ENCODE results near the gene CDC42BPG. TPM values are rescaled to one million over a fixed set of nuclear protein-coding genes. Genes with fewer than 3 reads are reported as not detected.

CDC42BPG gene
- total RNA-seq, 1 experiment from 2014 or later: 21.6 TPM

DNA sequence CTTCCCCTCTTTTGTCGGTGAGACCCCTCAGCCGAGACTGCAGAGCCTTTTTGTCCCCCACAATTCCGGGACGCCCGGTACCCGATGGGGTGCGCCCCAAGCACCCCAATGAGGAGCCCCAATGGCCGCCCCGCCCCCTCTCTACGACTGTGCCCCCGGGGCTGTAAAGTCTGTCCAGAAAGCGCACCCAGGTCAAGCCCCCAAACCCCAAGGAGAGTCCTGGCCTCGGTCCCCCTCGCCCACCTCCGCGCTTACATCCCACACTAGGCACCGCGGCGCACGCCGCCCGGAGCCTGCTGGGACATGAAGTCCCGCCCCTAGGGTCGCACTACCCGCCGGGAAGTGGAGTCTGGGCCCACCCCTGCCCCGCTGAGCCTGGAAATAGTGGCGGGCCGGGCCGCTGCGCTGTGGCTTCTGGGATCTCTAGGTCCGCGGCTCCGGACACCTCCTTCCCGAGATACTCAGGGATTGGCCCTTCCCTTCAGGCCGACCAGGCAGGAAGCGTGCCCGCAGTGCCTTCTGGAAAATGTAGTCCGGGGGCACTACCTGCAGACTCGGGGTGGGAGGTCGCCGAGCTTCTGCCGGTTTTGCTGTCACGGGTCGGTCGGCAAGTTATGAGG, 34.1 kb downstream of the CDC42BPG start, which contains the start of gene MEN1 (continued):
- TF ChIP-seq, protein P1, sequence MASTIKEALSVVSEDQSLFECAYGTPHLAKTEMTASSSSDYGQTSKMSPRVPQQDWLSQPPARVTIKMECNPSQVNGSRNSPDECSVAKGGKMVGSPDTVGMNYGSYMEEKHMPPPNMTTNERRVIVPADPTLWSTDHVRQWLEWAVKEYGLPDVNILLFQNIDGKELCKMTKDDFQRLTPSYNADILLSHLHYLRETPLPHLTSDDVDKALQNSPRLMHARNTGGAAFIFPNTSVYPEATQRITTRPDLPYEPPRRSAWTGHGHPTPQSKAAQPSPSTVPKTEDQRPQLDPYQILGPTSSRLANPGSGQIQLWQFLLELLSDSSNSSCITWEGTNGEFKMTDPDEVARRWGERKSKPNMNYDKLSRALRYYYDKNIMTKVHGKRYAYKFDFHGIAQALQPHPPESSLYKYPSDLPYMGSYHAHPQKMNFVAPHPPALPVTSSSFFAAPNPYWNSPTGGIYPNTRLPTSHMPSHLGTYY (CRISPR knock-in tag; IDR thresholded peaks at IDR 0.05): no peak
- TF ChIP-seq, protein P2, sequence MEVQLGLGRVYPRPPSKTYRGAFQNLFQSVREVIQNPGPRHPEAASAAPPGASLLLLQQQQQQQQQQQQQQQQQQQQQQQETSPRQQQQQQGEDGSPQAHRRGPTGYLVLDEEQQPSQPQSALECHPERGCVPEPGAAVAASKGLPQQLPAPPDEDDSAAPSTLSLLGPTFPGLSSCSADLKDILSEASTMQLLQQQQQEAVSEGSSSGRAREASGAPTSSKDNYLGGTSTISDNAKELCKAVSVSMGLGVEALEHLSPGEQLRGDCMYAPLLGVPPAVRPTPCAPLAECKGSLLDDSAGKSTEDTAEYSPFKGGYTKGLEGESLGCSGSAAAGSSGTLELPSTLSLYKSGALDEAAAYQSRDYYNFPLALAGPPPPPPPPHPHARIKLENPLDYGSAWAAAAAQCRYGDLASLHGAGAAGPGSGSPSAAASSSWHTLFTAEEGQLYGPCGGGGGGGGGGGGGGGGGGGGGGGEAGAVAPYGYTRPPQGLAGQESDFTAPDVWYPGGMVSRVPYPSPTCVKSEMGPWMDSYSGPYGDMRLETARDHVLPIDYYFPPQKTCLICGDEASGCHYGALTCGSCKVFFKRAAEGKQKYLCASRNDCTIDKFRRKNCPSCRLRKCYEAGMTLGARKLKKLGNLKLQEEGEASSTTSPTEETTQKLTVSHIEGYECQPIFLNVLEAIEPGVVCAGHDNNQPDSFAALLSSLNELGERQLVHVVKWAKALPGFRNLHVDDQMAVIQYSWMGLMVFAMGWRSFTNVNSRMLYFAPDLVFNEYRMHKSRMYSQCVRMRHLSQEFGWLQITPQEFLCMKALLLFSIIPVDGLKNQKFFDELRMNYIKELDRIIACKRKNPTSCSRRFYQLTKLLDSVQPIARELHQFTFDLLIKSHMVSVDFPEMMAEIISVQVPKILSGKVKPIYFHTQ (CRISPR knock-in tag; IDR thresholded peaks at IDR 0.05): no peak
- TF ChIP-seq, protein P3, sequence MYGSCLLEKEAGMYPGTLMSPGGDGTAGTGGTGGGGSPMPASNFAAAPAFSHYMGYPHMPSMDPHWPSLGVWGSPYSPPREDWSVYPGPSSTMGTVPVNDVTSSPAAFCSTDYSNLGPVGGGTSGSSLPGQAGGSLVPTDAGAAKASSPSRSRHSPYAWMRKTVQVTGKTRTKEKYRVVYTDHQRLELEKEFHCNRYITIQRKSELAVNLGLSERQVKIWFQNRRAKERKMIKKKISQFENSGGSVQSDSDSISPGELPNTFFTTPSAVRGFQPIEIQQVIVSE (CRISPR knock-in tag; IDR thresholded peaks at IDR 0.05; ENCODE audit: borderline replicate concordance): no peak
- TF ChIP-seq, protein P4, sequence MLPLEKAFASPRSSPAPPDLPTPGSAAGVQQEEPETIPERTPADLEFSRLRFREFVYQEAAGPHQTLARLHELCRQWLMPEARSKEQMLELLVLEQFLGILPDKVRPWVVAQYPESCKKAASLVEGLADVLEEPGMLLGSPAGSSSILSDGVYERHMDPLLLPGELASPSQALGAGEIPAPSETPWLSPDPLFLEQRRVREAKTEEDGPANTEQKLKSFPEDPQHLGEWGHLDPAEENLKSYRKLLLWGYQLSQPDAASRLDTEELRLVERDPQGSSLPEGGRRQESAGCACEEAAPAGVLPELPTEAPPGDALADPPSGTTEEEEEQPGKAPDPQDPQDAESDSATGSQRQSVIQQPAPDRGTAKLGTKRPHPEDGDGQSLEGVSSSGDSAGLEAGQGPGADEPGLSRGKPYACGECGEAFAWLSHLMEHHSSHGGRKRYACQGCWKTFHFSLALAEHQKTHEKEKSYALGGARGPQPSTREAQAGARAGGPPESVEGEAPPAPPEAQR (CRISPR knock-in tag; IDR thresholded peaks at IDR 0.05): no peak
- TF ChIP-seq ZNF423 (CRISPR knock-in tag; IDR thresholded peaks at IDR 0.05) (no peak), FOXP1 (CRISPR knock-in tag; IDR thresholded peaks at IDR 0.05; ENCODE audit: borderline replicate concordance) (no peak), TEAD4 (CRISPR knock-in tag; IDR thresholded peaks at IDR 0.05) (no peak), GRHL2 (CRISPR knock-in tag; IDR thresholded peaks at IDR 0.05; ENCODE audit: insufficient replicate concordance, severe bottlenecking) (no peak), ZBTB21 (CRISPR knock-in tag; IDR thresholded peaks at IDR 0.05; ENCODE audit: borderline replicate concordance) (no peak), KAT7 (CRISPR knock-in tag; IDR thresholded peaks at IDR 0.05; ENCODE audit: borderline replicate concordance) (no peak), ESRRA (CRISPR knock-in tag; IDR thresholded peaks at IDR 0.05; ENCODE audit: borderline replicate concordance) (no peak), NFE2L1 (CRISPR knock-in tag; IDR thresholded peaks at IDR 0.05) (no peak)
- TF ChIP-seq, protein P5, sequence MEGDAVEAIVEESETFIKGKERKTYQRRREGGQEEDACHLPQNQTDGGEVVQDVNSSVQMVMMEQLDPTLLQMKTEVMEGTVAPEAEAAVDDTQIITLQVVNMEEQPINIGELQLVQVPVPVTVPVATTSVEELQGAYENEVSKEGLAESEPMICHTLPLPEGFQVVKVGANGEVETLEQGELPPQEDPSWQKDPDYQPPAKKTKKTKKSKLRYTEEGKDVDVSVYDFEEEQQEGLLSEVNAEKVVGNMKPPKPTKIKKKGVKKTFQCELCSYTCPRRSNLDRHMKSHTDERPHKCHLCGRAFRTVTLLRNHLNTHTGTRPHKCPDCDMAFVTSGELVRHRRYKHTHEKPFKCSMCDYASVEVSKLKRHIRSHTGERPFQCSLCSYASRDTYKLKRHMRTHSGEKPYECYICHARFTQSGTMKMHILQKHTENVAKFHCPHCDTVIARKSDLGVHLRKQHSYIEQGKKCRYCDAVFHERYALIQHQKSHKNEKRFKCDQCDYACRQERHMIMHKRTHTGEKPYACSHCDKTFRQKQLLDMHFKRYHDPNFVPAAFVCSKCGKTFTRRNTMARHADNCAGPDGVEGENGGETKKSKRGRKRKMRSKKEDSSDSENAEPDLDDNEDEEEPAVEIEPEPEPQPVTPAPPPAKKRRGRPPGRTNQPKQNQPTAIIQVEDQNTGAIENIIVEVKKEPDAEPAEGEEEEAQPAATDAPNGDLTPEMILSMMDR (IDR thresholded peaks at IDR 0.05): no peak
- TF ChIP-seq, protein P6, sequence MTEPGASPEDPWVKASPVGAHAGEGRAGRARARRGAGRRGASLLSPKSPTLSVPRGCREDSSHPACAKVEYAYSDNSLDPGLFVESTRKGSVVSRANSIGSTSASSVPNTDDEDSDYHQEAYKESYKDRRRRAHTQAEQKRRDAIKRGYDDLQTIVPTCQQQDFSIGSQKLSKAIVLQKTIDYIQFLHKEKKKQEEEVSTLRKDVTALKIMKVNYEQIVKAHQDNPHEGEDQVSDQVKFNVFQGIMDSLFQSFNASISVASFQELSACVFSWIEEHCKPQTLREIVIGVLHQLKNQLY (CRISPR knock-in tag; IDR thresholded peaks at IDR 0.05): no peak
- TF ChIP-seq, protein P7, sequence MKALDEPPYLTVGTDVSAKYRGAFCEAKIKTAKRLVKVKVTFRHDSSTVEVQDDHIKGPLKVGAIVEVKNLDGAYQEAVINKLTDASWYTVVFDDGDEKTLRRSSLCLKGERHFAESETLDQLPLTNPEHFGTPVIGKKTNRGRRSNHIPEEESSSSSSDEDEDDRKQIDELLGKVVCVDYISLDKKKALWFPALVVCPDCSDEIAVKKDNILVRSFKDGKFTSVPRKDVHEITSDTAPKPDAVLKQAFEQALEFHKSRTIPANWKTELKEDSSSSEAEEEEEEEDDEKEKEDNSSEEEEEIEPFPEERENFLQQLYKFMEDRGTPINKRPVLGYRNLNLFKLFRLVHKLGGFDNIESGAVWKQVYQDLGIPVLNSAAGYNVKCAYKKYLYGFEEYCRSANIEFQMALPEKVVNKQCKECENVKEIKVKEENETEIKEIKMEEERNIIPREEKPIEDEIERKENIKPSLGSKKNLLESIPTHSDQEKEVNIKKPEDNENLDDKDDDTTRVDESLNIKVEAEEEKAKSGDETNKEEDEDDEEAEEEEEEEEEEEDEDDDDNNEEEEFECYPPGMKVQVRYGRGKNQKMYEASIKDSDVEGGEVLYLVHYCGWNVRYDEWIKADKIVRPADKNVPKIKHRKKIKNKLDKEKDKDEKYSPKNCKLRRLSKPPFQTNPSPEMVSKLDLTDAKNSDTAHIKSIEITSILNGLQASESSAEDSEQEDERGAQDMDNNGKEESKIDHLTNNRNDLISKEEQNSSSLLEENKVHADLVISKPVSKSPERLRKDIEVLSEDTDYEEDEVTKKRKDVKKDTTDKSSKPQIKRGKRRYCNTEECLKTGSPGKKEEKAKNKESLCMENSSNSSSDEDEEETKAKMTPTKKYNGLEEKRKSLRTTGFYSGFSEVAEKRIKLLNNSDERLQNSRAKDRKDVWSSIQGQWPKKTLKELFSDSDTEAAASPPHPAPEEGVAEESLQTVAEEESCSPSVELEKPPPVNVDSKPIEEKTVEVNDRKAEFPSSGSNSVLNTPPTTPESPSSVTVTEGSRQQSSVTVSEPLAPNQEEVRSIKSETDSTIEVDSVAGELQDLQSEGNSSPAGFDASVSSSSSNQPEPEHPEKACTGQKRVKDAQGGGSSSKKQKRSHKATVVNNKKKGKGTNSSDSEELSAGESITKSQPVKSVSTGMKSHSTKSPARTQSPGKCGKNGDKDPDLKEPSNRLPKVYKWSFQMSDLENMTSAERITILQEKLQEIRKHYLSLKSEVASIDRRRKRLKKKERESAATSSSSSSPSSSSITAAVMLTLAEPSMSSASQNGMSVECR (CRISPR knock-in tag; IDR thresholded peaks at IDR 0.05; ENCODE audit: borderline replicate concordance): no peak; the same call in 1 of the 2 replicates
- TF ChIP-seq, protein P8, sequence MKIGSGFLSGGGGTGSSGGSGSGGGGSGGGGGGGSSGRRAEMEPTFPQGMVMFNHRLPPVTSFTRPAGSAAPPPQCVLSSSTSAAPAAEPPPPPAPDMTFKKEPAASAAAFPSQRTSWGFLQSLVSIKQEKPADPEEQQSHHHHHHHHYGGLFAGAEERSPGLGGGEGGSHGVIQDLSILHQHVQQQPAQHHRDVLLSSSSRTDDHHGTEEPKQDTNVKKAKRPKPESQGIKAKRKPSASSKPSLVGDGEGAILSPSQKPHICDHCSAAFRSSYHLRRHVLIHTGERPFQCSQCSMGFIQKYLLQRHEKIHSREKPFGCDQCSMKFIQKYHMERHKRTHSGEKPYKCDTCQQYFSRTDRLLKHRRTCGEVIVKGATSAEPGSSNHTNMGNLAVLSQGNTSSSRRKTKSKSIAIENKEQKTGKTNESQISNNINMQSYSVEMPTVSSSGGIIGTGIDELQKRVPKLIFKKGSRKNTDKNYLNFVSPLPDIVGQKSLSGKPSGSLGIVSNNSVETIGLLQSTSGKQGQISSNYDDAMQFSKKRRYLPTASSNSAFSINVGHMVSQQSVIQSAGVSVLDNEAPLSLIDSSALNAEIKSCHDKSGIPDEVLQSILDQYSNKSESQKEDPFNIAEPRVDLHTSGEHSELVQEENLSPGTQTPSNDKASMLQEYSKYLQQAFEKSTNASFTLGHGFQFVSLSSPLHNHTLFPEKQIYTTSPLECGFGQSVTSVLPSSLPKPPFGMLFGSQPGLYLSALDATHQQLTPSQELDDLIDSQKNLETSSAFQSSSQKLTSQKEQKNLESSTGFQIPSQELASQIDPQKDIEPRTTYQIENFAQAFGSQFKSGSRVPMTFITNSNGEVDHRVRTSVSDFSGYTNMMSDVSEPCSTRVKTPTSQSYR (CRISPR knock-in tag; IDR thresholded peaks at IDR 0.05): no peak
- TF ChIP-seq, protein P9, sequence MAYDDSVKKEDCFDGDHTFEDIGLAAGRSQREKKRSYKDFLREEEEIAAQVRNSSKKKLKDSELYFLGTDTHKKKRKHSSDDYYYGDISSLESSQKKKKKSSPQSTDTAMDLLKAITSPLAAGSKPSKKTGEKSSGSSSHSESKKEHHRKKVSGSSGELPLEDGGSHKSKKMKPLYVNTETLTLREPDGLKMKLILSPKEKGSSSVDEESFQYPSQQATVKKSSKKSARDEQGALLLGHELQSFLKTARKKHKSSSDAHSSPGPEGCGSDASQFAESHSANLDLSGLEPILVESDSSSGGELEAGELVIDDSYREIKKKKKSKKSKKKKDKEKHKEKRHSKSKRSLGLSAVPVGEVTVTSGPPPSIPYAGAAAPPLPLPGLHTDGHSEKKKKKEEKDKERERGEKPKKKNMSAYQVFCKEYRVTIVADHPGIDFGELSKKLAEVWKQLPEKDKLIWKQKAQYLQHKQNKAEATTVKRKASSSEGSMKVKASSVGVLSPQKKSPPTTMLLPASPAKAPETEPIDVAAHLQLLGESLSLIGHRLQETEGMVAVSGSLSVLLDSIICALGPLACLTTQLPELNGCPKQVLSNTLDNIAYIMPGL (CRISPR knock-in tag; IDR thresholded peaks at IDR 0.05): no peak
